Stimulated activated CD4-positive, alpha-beta T cell treated with anti-CD3 and anti-CD28 coated beads, Interleukin-1b, Interleukin-23, amount 100 ng/mL, for 4 hours (primary cell): ENCODE measurements around the gene KIAA0753.

Source experiments
- DNase-seq, 2 donors: peaks; one replicate each; pipeline ENCODE4 v3.0.0-alpha.2; 2020; ENCODE audit warnings: low read depth in 2 of 2

The KIAA0753 gene

GRCh38 chr17:6548578-6549330 is 91.8 kb downstream of the KIAA0753 start:
- no peak for DNase-seq

GRCh38 chr17:6548034-6548433 is 92.5 kb downstream of the KIAA0753 start:
- no peak for DNase-seq

- no peak for DNase-seq
Measured at GRCh38 chr17:6547336-6547735, 93.2 kb downstream of the KIAA0753 start.

- no peak for DNase-seq
Measured at GRCh38 chr17:6546069-6546718, 94.3 kb downstream of the KIAA0753 start.

- DNase-seq, result no peak
Measured at GRCh38 chr17:6545291-6545690, 95.2 kb downstream of the KIAA0753 start.

- DNase-seq, result no peak
Measured at GRCh38 chr17:6544011-6544370, 96.5 kb downstream of the KIAA0753 start.

GRCh38 chr17:6543079-6544010 is 97.2 kb downstream of the KIAA0753 start:
- DNase-seq, result no peak

GRCh38 chr17:6542577-6542976 is 97.9 kb downstream of the KIAA0753 start:
- no peak for DNase-seq

GRCh38 chr17:6541886-6542285 is 98.6 kb downstream of the KIAA0753 start:
- no peak for DNase-seq

GRCh38 chr17:6539871-6540270 is 100.6 kb downstream of the KIAA0753 start:
- no peak for DNase-seq

GRCh38 chr17:6536566-6537065 is 103.9 kb downstream of the KIAA0753 start:
- DNase-seq, result no peak

- DNase-seq, result no peak
Measured at GRCh38 chr17:6536053-6536452, 104.5 kb downstream of the KIAA0753 start.

GRCh38 chr17:6534846-6535514 is 105.5 kb downstream of the KIAA0753 start:
- DNase-seq, result no peak

- no peak for DNase-seq
Measured at GRCh38 chr17:6532441-6532885, 108.0 kb downstream of the KIAA0753 start.

- DNase-seq, result no peak
Measured at GRCh38 chr17:6531575-6531974, 108.9 kb downstream of the KIAA0753 start.

GRCh38 chr17:6530324-6530920 is 110.1 kb downstream of the KIAA0753 start:
- no peak for DNase-seq

- DNase-seq, result no peak
Measured at GRCh38 chr17:6528557-6528956, 112.0 kb downstream of the KIAA0753 start.
